IMR-90 (cell line): ENCODE data around the gene COPB1. TPM values are rescaled to one million over a fixed set of nuclear protein-coding genes. Genes with fewer than 3 reads are reported as not detected.
A peak's percentile ranks its signal among the peaks of the same experiment; 100 is the strongest.

ENCODE experiments used
- ATAC-seq: fragments of 200-7000 bp; cut with Tn5 transposase; 2 replicates; pipeline ENCODE4 v1.9.1; 2020; ENCODE audit warnings: low read depth, mild to moderate bottlenecking, moderate library complexity
- BruUV-seq: library from RNA; stranded (reverse); fragments of 400-500 nt; replicated peaks from 2 replicates; lab custom pipeline; 2021; lab: Mats Ljungman, UMichigan
- CTCF ChIA-PET: fragments of 300-600 bp; formaldehyde crosslinking; extraction: SDS; loops from one replicate; lab custom pipeline; 2021; ENCODE audit warnings: antibody characterized with exemption; lab: Yijun Ruan, JAX
- POLR2A ChIA-PET: fragments of 300-600 bp; sonication (Branson Sonifier 250); formaldehyde crosslinking; loops from one replicate; lab custom pipeline; 2022; ENCODE audit warnings: antibody characterized with exemption; ENCODE audit not compliant: unreplicated experiment; lab: Charles Lee
- DNase-seq: peaks from one replicate; pipeline ENCODE4 v3.0.0; 2013
- H2AFZ ChIP-seq: replicated peaks from 2 replicates; pipeline ENCODE3; 2013; ENCODE audit warnings: low read length, mild to moderate bottlenecking; ENCODE audit not compliant: poor library complexity
- H2AK5ac ChIP-seq: 2 replicates; pipeline ENCODE4 v1.6.1; 2013; ENCODE audit warnings: low read depth, low read length, inconsistent platforms
- H2AK9ac ChIP-seq: replicated peaks from 2 replicates; pipeline ENCODE3; 2013; ENCODE audit warnings: mild to moderate bottlenecking, low read depth, low read length, moderate library complexity; ENCODE audit not compliant: poor library complexity
- H2BK120ac ChIP-seq: 2 replicates; pipeline ENCODE4 v1.6.1; 2013; ENCODE audit warnings: low read depth, low read length, inconsistent platforms
- H2BK15ac ChIP-seq: 3 replicates; pipeline ENCODE4 v1.6.1; 2013; ENCODE audit warnings: low read depth, low read length, inconsistent platforms
- H2BK20ac ChIP-seq: 2 replicates; pipeline ENCODE4 v1.6.1; 2013; ENCODE audit warnings: low read depth, mild to moderate bottlenecking, inconsistent platforms, low read length, moderate library complexity
- H2BK5ac ChIP-seq: 2 replicates; pipeline ENCODE4 v1.6.1; 2013; ENCODE audit warnings: mild to moderate bottlenecking, low read depth, low read length, inconsistent platforms; ENCODE audit not compliant: poor library complexity, severe bottlenecking
- H3K14ac ChIP-seq: replicated peaks from 2 replicates; pipeline ENCODE4 v1.6.1; 2013; ENCODE audit warnings: low read depth, low read length, inconsistent platforms
- H3K18ac ChIP-seq: 2 replicates; pipeline ENCODE4 v1.6.1; 2013; ENCODE audit warnings: low read depth, low read length, control low read depth
- H3K23ac ChIP-seq: 2 replicates; pipeline ENCODE4 v1.6.1; 2013; ENCODE audit warnings: low read depth, low read length, inconsistent platforms
- H3K27ac ChIP-seq: 2 replicates; pipeline ENCODE4 v1.5.1; 2013; ENCODE audit warnings: mild to moderate bottlenecking, control low read depth, low read length; ENCODE audit not compliant: insufficient read depth
- H3K27me3 ChIP-seq: 2 replicates; pipeline ENCODE4 v1.6.1; 2013; ENCODE audit warnings: low read length; ENCODE audit not compliant: control insufficient read depth, insufficient read depth
- H3K36me3 ChIP-seq: 2 replicates; pipeline ENCODE4 v1.6.1; 2013; ENCODE audit warnings: low read length, mixed read lengths; ENCODE audit not compliant: control insufficient read depth, insufficient read depth
- H3K4ac ChIP-seq: 2 replicates; pipeline ENCODE4 v1.6.1; 2013; ENCODE audit warnings: low read depth, low read length, inconsistent platforms
- H3K4me1 ChIP-seq: 2 replicates; pipeline ENCODE4 v1.6.1; 2013; ENCODE audit warnings: low read length, mixed read lengths; ENCODE audit not compliant: control insufficient read depth, insufficient read depth
- H3K4me2 ChIP-seq: 2 replicates; pipeline ENCODE4 v1.6.1; 2013; ENCODE audit warnings: low read depth, mild to moderate bottlenecking, control low read depth, low read length, moderate library complexity
- H3K4me3 ChIP-seq: 2 replicates; pipeline ENCODE4 v1.5.1; 2013; ENCODE audit warnings: low read depth, mild to moderate bottlenecking, control low read depth, low read length, moderate library complexity; ENCODE audit not compliant: insufficient read depth
- H3K56ac ChIP-seq: 2 replicates; pipeline ENCODE4 v1.6.1; 2013; ENCODE audit warnings: low read length, inconsistent platforms; ENCODE audit not compliant: insufficient read depth; ENCODE audit errors: extremely low read depth
- H3K79me1 ChIP-seq, 2 experiments: 2 replicates each; pipeline ENCODE4 v1.6.1; 2013; ENCODE audit warnings: low read length in 2 of 2, inconsistent platforms in 1 of 2, low read depth in 1 of 2
- H3K9ac ChIP-seq: 2 replicates; pipeline ENCODE4 v1.6.1; 2013; ENCODE audit warnings: low read depth, low read length, control low read depth
- H3K9me1 ChIP-seq: 2 replicates; pipeline ENCODE4 v1.6.1; 2013; ENCODE audit warnings: low read length, inconsistent platforms; ENCODE audit not compliant: insufficient read depth
- H3K9me3 ChIP-seq: 2 replicates; pipeline ENCODE4 v1.6.1; 2013; ENCODE audit warnings: low read length; ENCODE audit not compliant: control insufficient read depth, insufficient read depth
- H4K20me1 ChIP-seq: 2 replicates; pipeline ENCODE4 v1.6.1; 2013; ENCODE audit warnings: low read length, inconsistent platforms; ENCODE audit not compliant: insufficient read depth
- H4K5ac ChIP-seq: 2 replicates; pipeline ENCODE4 v1.6.1; 2013; ENCODE audit warnings: mild to moderate bottlenecking, low read depth, low read length, control low read depth
- H4K8ac ChIP-seq, 2 experiments: 2 replicates each; pipeline ENCODE4 v1.6.1; 2013; ENCODE audit warnings: low read depth in 2 of 2, low read length in 2 of 2, control low read depth in 1 of 2, inconsistent platforms in 1 of 2
- H4K91ac ChIP-seq: 2 replicates; pipeline ENCODE4 v1.6.1; 2013; ENCODE audit warnings: low read depth, low read length, inconsistent platforms; ENCODE audit not compliant: insufficient read depth
- FOS ChIP-seq: fragments of 150-350 bp; IDR thresholded peaks from 2 replicates; pipeline ENCODE4 v1.6.1; 2016; ENCODE audit warnings: low read depth, low read length
- MAFK ChIP-seq: IDR thresholded peaks from 2 replicates; pipeline ENCODE4 v1.6.1; 2012; ENCODE audit warnings: low read depth, low read length, improper control_type of control experiment
- NFE2L2 ChIP-seq: fragments of 150-350 bp; IDR thresholded peaks from 2 replicates; pipeline ENCODE4 v1.6.1; 2016; ENCODE audit warnings: low read depth, mild to moderate bottlenecking, low read length
- WGBS, 2 experiments: methylation state at CpG; one replicate each; pipeline versions ENCODE4 v1.1.5 to v1.1.7; 2013; ENCODE audit warnings: missing lambda C conversion rate in 2 of 2; ENCODE audit not compliant: insufficient read length in 1 of 2; ENCODE audit errors: extremely low coverage in 2 of 2; 5-methylcytosine and 5-hydroxymethylcytosine counted together
- dilution Hi-C: fragments of 300-500 bp; cut with HindIII; formaldehyde crosslinking; loops from one replicate; pipeline ENCODE4 v1.14.3; 2018; ENCODE audit warnings: low sequenced_read_pairs; ENCODE audit not compliant: unreplicated experiment
- in situ Hi-C: fragments of 300-500 bp; cut with MboI; formaldehyde crosslinking; loops from 3 replicates; pipeline ENCODE4 v1.14.3; 2019; ENCODE audit warnings: low sequenced_read_pairs, inconsistent platforms, mixed read lengths
- intact Hi-C: fragments of 100-400 bp; cut with micrococcal nuclease; formaldehyde crosslinking; loops from 2 replicates; pipeline ENCODE4 v1.10.0; 2022
- polyA plus RNA-seq, 3 experiments: library from polyadenylated mRNA; depleted of rRNA; stranded (reverse); fragments of >200 nt; gene quantifications; 2 replicates each; pipeline ENCODE4 v1.2.3, GENCODE V29; 2012; ENCODE audit warnings: low replicate concordance in 1 of 3
- total RNA-seq: library from RNA; depleted of rRNA; stranded (reverse); fragments of >200 nt; gene quantifications from 2 replicates; pipeline ENCODE4 v1.2.3, GENCODE V29; 2012

The COPB1 gene
- total and polyA plus RNA-seq, 2 of the 4 experiments (the other 2 are of a cell fraction): 136 to 341 TPM

GRCh38 chr11:14544611-14545010 lies 45.0 kb upstream of the COPB1 start:
- in situ Hi-C loops: no loop called here

More at GRCh38 chr11:14544611-14545010, 45.0 kb upstream of the COPB1 start:
- H4K5ac ChIP-seq: no peak overlapping the region
- intact Hi-C loops: loop anchor here (5.0 kb wide), 1 partner anchor 98 kb away; the partner anchor contains the start of gene PDE3B
- H4K20me1 ChIP-seq: no peaks in the 10 kb centered on the region
- H2BK15ac ChIP-seq: no peak overlapping the region
- H2BK5ac ChIP-seq: no peak overlapping the region
- no peak overlapping the region for H3K23ac ChIP-seq
- POLR2A ChIA-PET: no interaction called here
- H3K36me3 ChIP-seq: no peaks in the 10 kb centered on the region
- H4K91ac ChIP-seq: no peak overlapping the region
- H2AK5ac ChIP-seq: no peak overlapping the region
- peaks cover 2% of the 10 kb centered on the region for H3K27me3 ChIP-seq
- BruUV-seq: no TSS peak
- H3K27ac ChIP-seq: no peak overlapping the region
- no peak overlapping the region for H3K18ac ChIP-seq
- H3K14ac ChIP-seq: no peak overlapping the region
- no peak overlapping the region for H3K4me3 ChIP-seq
- no peak overlapping the region for H3K4ac ChIP-seq
- CTCF ChIA-PET: no interaction called here
- H3K9ac ChIP-seq: no peak overlapping the region
- no peaks in the 10 kb centered on the region for H3K9me1 ChIP-seq
- peak; percentile 33 for TF ChIP-seq MAFK
- TF ChIP-seq FOS: no peak
- TF ChIP-seq NFE2L2: peak; percentile 83
- dilution Hi-C loops: no loop called here
- no CpG with 5 or more reads among the region's 3 CpGs for WGBS, 2 experiments
- H2BK120ac ChIP-seq: no peak overlapping the region
- H2AFZ ChIP-seq: no peak overlapping the region
- H3K4me1 ChIP-seq: no peaks in the 10 kb centered on the region
- H3K9me3 ChIP-seq: no peaks in the 10 kb centered on the region
- DNase-seq (peak; percentile 33), ATAC-seq (no peak)
- no peak overlapping the region for H4K8ac ChIP-seq
- H2AK9ac ChIP-seq: no peak overlapping the region
- H2BK20ac ChIP-seq: no peak overlapping the region
- no peak overlapping the region for H3K4me2 ChIP-seq
- no peaks in the 10 kb centered on the region for H3K79me1 ChIP-seq
- H3K56ac ChIP-seq: no peak overlapping the region
